HG03558 (cell line): ENCODE results near the gene HLCS.
"Not testable (repeated sequence)": the region's sequence is repeated elsewhere in the genome, so short reads cannot be mapped to it uniquely, and the experiment has no call there.

Experiments
- ATAC-seq: cut with Tn5 transposase; IDR thresholded peaks from one replicate; pipeline ENCODE4 v1.9.1; 2021; ENCODE audit warnings: moderate number of reproducible peaks; ENCODE audit not compliant: unreplicated experiment; ENCODE audit errors: extremely low read depth

The HLCS gene

GRCh38 chr21:36960676-36961284 is 5.7 kb downstream of the HLCS start:
- ATAC-seq, result no peak

DNA sequence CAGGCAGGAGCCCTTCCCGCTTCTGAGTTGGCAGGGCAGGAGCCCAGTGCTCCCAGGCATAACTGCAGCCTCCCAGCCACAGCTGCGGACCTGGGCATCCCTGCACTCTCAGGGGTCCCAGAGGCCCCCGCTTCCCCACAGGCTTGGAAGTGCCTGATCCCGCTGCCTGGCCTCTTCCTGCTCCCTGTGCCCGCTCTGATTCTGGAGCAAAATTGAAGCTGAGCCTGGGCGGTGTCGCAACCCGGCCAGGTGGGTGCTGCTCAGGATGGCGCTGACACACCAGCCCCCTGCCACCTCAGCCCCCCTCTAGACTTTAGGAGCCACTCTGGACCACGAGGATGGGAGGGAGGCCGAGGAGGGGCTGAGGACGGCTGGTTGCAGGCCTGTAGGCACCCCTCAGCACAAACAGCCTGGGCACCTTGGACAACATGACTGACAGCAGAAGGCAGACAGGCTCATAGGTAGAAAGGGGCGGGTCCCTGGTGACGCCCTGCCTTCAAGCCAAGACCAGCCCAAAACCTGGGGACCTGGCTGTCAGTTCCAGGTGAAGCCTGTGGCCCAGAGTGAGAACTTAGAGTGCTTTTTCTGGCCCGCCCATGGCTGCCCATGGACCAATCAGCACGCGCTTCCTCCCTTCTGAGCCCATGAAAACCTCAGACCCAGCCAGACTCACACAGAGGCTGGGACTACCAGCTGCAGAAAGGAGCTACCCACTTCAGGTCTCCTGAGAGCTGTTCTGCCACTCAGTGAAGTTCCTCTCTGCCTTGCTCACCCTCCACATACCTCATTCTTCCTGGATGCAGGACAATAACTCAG is 7.2 kb downstream of the HLCS start:
- no peak for ATAC-seq

DNA sequence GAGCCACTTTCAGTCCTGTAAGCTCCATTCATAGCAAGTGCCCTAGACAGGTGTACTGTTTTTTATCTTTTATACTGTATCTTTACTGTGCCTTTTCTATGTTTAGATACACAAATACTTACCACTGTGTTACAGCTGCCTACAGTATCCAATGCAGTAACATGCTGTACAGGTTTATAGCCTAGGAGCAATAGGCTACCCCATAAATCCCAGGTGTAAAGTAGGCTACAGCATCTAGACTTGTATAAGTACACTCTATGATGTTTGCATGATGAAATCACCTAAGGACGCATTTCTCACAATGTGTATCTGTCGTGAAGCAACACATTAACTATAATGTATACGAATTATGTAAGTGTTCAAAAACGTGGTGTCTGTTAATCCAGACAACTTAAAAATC is 10.7 kb downstream of the HLCS start:
- ATAC-seq, result no peak

- ATAC-seq, result not testable (repeated sequence)
These were observed 14.1 kb downstream of the HLCS start for GRCh38 chr21:36952331-36952730.

DNA sequence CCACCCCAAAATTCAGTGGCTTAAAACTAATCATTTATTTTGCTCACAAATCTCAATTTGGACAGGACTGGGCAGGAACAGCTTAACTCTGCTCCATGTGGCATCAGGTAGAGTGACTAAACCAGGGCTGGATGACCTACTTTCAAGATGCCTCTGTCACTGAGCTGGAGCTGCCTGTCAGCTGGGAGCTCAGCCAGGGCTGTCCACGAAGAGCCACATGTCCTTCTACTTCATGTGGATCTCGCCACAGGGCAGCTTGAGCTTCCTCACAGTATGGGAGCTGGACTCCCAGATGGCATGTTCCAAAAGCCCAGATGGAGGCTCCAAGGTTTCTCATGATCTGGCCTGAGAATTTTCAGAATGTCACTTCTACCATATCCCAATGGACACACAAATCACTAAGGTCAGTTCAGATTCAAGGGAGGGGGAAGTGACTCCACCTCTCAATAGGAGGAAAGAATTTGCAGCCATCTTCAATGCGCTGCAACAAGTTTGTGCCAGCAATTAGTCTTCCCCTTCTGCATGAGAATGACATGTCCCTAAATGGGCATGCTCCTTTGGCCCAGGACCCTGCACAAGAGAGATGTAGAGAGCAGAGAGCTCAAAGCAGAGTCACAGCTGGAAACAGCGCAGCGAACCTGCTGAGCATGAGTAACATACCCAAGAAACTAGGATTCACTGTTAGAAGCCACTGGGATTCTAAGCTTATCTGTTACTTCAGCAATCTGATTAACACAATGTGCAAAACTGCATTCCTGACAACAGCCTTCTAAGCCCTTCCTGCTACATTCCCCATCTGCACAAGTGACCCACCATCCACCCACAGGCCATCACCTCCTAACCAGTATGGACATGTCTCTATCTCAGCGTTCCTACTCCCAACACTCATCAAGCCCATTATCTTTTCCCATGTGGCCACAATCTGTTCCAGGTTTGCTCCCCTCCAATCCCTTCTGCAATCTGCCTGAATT is 17.0 kb downstream of the HLCS start:
- ATAC-seq, result no peak

- ATAC-seq, result no peak
These were observed 17.8 kb downstream of the HLCS start for GRCh38 chr21:36948686-36949085.

DNA sequence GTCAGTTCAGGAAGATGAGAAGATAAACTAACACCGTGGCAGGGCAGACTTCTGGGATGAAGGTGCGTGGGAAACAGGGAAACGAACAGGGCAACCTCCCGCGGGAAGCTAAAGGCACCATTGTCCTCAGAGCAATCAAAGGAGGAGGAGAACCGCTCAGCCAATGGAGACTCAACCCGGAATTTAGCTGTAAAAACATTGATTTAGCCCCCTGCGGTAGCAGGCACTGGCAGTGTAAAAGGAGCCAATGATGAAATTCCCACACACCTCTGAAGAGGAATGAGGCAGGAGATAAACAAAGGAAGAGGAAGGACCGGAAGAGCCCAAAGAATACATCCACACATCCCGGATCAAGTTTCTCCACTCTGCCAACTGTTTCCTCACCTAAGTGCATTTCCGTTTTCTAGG is 19.5 kb downstream of the HLCS start:
- ATAC-seq, result no peak

DNA sequence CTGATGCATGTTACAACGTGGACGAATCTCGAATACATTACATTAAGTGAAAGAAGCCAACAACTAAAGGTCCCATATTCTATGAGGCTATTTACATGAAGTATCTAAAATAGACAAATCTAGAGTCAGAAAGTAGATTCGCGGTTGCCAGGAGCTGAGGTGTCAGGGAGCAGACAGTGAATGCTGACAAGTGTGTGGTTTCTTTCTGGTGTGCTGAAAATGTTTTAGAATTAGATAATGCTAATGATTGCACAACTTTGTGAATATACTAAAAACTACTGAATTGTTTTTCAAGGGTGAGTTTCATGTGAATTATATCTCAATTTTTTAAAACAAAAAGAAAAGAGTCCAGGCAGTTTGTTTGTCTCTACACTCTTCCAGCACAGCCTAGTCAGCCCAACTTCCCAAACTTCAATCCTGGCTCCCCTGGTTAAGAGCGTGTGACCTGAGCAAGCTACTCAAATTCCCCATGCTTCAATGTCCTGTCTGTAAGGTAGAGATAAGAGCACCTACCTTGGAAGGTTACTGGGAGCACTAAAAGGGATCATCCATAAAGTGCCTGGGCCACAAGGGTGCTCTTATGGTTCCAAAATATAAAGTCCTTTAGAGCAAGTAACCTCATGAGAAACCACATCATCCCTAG is 20.9 kb downstream of the HLCS start:
- ATAC-seq, result no peak

GRCh38 chr21:36936361-36937135 is 29.9 kb downstream of the HLCS start:
- ATAC-seq, result no peak

DNA sequence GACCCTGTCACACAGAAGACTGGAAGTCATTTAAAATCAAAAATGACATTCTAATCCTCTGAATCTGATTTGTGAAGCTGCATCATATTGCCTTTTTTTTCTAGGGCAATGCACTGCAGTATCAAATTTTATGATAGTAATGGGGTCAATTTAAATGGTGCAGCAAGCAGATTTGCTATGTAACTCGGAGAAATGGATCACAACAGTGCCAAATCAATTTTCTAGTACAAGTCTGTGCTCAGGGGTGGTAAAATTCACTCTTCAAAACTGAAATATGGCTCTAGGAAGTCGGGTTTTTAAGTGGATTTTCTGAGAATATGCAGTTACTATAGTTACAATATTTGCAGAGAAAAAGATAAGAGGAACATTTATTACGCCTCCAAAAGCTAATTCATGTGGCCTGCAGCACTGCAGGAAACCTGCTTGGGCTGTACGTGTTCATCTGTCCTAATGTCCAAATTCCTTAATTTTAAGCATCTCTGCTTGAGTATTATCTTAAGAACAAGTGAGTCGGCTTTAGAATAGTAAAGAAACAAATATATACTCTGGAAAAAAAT is 31.5 kb downstream of the HLCS start:
- no peak for ATAC-seq

DNA sequence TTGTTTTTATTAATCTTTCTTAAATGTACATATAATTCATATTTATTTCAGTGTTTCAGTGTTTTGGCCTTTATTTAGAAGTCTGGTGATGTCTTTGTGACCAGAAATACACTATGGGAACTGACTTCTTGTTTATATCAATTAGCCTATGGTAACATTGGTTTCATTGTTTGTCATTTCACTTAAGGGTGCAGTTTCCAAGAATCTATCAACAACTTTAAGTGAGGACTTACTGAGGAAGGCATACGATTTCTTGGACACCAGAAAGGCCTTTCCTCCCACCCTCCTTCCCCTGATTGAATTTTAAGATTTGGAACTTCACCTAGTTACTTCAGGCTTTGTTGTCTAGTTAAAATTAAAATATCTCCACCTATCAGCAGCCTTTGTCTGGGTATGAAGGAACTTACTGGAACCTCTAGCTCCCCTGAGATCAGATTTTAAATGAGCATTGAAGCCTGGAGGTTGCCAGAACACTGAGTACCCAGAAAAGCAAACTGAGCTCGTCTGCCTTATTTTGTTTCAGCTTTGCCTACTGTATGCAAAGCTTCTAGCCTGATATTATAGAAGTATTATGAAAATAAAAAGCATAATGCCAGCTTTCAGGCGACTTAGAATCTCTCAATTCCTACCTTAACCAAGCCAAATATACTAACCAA is 34.2 kb downstream of the HLCS start:
- no peak for ATAC-seq

- ATAC-seq, result no peak
These were observed 36.8 kb downstream of the HLCS start for GRCh38 chr21:36929622-36930021.

DNA sequence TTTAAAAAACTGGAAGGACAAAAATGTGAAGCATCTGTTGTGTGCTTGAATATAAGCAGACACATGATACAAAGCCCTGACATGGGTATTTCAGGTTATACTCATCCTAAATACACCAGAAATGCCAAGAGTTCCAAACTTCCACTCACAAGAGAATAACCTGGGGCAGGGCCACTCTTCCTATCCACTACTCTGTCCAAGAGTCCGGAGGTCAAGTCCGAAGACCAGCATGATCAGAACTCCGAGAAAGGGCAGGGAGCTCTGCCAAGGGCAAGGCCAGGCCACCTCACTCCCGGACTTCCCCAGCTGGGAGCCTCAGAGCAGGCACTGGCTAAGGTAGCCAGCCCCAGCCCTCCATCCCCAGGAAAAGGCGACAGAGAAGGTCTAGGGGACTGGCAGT is 37.5 kb downstream of the HLCS start:
- no peak for ATAC-seq

GRCh38 chr21:36927719-36928117 is 38.8 kb downstream of the HLCS start:
- no peak for ATAC-seq

DNA sequence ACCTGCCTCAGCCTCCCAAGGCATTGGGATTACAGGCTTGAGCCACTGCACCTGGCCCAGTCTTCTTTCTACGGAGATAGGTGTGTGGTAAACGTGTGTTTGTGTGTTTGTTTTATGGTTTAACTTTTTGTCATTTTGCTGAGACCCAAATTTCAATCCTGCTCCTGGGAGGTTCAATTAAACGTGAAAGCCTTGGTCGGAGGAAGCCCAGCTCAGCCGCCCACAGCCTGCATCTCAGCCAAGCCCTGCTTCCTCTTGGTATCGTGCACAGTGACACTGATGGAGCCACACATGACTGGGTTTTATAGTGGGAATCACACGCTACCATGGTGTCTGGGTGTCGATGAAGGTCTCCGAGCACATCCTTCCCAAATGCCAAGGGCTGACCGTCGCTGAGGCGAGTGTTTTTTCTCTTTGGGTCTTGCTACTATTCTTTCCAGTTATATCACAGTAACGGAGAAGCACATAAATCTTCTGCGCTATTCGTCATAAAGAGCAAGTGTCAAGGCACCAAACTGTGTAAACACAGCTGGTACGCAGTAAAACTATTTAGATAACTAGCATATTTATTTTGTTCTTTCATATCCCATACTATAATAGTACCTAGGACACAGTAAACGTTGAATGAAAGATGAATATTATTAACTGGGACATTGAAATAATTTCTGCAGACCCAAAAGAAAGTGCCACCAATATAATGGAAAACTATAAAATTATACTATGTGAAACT is 39.3 kb downstream of the HLCS start:
- no peak for ATAC-seq

- ATAC-seq, result no peak
These were observed 43.2 kb downstream of the HLCS start for GRCh38 chr21:36923270-36923669.

DNA sequence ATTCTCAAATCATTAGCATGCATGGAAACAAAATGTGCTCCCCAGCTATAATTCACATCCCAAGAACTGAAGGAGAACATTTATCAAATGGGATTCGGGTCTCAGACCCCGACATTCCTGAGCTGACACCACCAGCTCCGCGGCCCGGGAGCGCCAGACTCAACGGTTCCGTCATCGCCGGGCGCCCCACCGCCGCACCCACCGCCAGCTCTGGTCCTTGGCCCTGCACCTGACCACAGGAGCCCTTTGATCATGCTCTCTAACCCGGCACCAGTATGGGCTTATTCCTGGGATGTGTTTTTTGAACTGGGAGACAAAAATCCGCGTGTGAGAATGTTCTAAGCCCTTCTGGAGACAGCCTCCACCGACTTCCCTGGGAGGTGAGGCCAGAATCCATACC is 43.6 kb downstream of the HLCS start:
- no peak for ATAC-seq

DNA sequence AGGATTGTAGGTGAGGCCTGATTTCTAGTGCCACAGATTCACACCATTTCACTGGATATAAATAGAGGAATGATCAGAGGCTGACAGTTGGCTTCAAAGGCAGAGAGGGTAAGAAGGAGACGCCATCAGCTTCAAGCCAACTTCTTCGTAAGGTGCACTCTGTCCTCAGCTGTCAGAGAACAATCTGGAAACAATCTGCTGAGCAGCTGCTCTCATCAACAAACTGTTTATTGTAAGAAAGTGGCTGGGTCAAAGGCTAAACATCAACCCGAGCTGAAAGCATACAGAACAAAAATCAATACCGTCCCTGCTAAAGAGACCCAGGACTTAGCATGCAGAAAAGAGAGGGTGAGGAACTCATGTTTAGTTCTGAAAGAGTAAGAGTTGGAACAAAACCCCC is 48.2 kb downstream of the HLCS start:
- no peak for ATAC-seq
